ENCODE data around the gene NPVF. TPM values are rescaled to one million over a fixed set of nuclear protein-coding genes. Genes with fewer than 3 reads are reported as not detected.

The NPVF gene, protein sequence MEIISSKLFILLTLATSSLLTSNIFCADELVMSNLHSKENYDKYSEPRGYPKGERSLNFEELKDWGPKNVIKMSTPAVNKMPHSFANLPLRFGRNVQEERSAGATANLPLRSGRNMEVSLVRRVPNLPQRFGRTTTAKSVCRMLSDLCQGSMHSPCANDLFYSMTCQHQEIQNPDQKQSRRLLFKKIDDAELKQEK
- total RNA-seq, result not detected

DNA sequence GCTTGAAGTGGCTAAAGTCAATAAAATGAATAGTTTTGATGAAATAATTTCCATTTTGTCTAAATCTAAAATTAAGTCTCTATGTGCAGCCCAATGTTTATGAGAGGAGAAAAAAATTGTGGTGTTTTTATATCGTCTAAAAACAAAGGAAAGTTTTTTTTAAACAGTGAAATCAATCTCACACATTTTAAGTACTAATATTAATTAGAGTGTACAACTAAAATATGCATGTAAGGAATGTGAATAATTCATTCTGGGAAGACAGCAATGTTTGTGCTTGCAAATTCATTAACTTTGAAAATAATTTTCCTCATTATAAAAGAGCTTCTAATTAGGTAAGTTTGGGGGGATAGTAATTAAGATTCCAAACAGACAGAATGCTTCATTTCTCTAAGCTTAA lies at the start of gene NPVF:
Gene NPVF (minus strand): TSS at position 101 of the 400 bp plus-strand sequence. CDS start 47 bp downstream, at position 54.
- no peaks in the 10 kb centered on the region for H3K27me3 ChIP-seq
- no peaks in the 10 kb centered on the region for H3K9me3 ChIP-seq
- H3K4me1 ChIP-seq, result no peaks in the 10 kb centered on the region
- H3K4me3 ChIP-seq, result no peak within 1 kb of the TSS
- no peak within 1 kb of the TSS for H3K27ac ChIP-seq
- intact Hi-C loops (cut with DNase I; ENCODE audit: low total_unique reads), result no loop called here
- TF ChIP-seq, protein P1, sequence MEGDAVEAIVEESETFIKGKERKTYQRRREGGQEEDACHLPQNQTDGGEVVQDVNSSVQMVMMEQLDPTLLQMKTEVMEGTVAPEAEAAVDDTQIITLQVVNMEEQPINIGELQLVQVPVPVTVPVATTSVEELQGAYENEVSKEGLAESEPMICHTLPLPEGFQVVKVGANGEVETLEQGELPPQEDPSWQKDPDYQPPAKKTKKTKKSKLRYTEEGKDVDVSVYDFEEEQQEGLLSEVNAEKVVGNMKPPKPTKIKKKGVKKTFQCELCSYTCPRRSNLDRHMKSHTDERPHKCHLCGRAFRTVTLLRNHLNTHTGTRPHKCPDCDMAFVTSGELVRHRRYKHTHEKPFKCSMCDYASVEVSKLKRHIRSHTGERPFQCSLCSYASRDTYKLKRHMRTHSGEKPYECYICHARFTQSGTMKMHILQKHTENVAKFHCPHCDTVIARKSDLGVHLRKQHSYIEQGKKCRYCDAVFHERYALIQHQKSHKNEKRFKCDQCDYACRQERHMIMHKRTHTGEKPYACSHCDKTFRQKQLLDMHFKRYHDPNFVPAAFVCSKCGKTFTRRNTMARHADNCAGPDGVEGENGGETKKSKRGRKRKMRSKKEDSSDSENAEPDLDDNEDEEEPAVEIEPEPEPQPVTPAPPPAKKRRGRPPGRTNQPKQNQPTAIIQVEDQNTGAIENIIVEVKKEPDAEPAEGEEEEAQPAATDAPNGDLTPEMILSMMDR (IDR thresholded peaks at IDR 0.05), result no peak
- no peak for TF ChIP-seq POLR2A (IDR thresholded peaks at IDR 0.05)
- no peak for DNase-seq
- H3K36me3 ChIP-seq, result no peaks in the 10 kb centered on the region

DNA sequence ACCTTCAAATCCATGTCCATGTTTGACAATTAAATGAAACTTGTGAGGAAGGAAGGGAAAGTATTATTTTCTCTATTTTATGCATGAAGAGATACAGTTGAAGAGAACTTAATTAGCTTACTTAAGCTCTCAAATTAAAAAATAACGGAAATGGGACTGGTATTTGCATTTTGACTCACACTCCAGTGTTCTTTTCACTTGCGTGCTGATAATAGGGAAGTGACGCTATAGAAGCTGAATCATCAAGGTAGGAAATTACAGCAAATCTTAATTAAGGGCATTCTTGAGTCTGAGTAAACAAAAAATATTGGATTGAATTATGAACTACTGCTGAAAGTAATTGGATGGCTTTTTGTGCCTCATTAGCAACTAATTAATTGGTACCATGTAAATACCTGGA lies 44.0 kb upstream of the NPVF start:
- no peak for DNase-seq
- Histone ChIP-seq H3K9me3 (no peaks in the 10 kb centered on the region), H3K27me3 (no peaks in the 10 kb centered on the region), H3K4me1 (no peaks in the 10 kb centered on the region), H3K36me3 (no peaks in the 10 kb centered on the region), H3K27ac (no peak overlapping the region), H3K4me3 (no peak overlapping the region)
- intact Hi-C loops (cut with DNase I; ENCODE audit: low total_unique reads), result no loop called here
- TF ChIP-seq, protein P1 (IDR thresholded peaks at IDR 0.05), result no peak

DNA sequence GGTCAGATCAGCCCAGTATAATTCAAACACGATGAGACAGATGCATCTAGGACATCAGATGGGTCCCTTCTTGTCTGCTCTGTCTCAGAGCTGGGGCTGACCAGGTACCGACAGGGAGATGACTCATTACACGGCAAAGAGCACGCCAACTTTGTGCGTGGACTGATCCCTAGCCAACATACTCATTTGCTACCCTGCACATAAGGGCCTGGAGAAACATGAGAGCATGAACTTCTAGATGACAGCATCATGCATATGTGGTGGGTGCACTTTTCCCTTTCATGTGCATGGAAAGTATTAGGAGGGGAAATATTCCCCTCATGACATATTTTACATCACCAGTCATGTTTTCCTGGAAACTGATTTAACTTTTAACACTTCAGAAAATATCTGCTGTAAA lies 35.1 kb upstream of the NPVF start:
- no peak for DNase-seq
- H3K4me1 ChIP-seq, result peaks cover 0 to 5% of the 10 kb centered on the region in 2 donors
- H3K4me3 ChIP-seq, result no peak overlapping the region
- no peaks in the 10 kb centered on the region for H3K36me3 ChIP-seq
- no peak overlapping the region for H3K27ac ChIP-seq
- no peaks in the 10 kb centered on the region for H3K27me3 ChIP-seq
- H3K9me3 ChIP-seq, result no peaks in the 10 kb centered on the region
- TF ChIP-seq, protein P1 (IDR thresholded peaks at IDR 0.05), result no peak
- no peak for TF ChIP-seq POLR2A (IDR thresholded peaks at IDR 0.05)
- intact Hi-C loops (cut with DNase I; ENCODE audit: low total_unique reads), result loop anchor here (5.0 kb wide), 2 partner anchors 124 to 299 kb away; no protein-coding TSS in a partner anchor

DNA sequence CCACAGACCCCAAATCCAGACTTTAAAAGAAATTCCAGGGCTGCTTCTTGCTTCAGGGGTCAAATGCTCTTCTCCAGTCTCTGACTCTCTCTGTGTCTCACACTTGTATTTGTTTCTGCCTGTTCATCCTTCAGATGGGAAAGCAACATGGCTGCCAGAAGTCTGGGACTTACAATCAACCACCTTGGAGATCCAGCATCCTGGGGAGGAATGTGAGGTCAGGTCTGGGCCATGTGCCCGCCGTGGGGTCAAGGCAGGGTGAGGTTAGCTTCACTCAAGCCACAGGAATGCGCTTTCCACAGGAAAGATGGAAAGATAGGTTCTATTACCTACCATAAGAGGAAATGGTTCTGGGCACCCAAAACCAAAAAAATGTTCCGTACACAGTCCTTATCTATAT lies 34.3 kb upstream of the NPVF start:
- peak overlapping the region in 1 of 2 donors; percentile 69 for H3K27ac ChIP-seq
- TF ChIP-seq, protein P1 (IDR thresholded peaks at IDR 0.05), result no peak
- TF ChIP-seq POLR2A (IDR thresholded peaks at IDR 0.05), result no peak
- intact Hi-C loops (cut with DNase I; ENCODE audit: low total_unique reads), result loop anchor here (5.0 kb wide), 2 partner anchors 125 to 300 kb away; no protein-coding TSS in a partner anchor
- no peak overlapping the region for H3K4me3 ChIP-seq
- no peaks in the 10 kb centered on the region for H3K36me3 ChIP-seq
- H3K4me1 ChIP-seq, result peaks cover 0 to 5% of the 10 kb centered on the region in 2 donors
- no peaks in the 10 kb centered on the region for H3K9me3 ChIP-seq
- no peaks in the 10 kb centered on the region for H3K27me3 ChIP-seq
- DNase-seq, result no peak

DNA sequence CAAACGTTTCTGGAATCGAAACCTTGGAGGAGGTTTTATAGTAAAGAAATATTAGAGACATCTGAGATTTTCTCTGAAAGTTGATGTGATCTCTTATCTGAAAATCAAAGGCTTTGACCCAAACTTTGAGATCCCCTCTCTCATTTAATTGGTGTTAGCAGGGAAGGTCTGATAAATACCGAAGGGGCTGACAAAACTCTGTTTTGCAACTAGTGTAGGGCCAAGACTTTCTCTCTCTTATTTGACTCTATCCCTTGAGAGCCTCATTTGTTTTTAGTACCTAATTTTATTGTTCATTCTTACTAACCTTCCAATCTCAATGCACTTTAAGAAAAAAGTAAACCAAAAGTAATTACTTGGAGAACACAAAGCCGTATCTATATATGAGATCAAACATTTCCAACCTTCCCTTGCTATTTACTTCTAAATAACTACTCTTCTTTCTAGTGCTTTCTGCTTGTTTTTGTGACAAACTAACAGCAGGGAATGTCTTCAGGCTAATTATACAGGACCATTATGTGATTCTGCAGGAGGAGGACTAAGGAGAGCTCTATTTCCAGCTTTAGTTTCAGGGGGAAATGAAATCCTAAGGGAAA lies 33.4 kb upstream of the NPVF start:
- no peak for DNase-seq
- intact Hi-C loops (cut with DNase I; ENCODE audit: low total_unique reads), result loop anchor here (5.0 kb wide), 2 partner anchors 126 to 301 kb away; no protein-coding TSS in a partner anchor
- no peaks in the 10 kb centered on the region for H3K36me3 ChIP-seq
- TF ChIP-seq, protein P1 (IDR thresholded peaks at IDR 0.05), result no peak
- TF ChIP-seq POLR2A (IDR thresholded peaks at IDR 0.05), result no peak
- H3K9me3 ChIP-seq, result no peaks in the 10 kb centered on the region
- peak overlapping the region; percentile 69 for H3K27ac ChIP-seq
- H3K27me3 ChIP-seq, result no peaks in the 10 kb centered on the region
- peak overlapping the region in 1 of 2 donors; percentile 1 for H3K4me3 ChIP-seq
- peaks cover 0 to 5% of the 10 kb centered on the region in 2 donors for H3K4me1 ChIP-seq
